Occipital lobe (tissue), 2 donors: ENCODE results near the gene TYW1. TPM values are rescaled to one million over a fixed set of nuclear protein-coding genes. Genes with fewer than 3 reads are reported as not detected.
"Not testable (repeated sequence)": the region's sequence is repeated elsewhere in the genome, so short reads cannot be mapped to it uniquely, and the experiment has no call there.

Source experiments
- DNase-seq: peaks from one replicate; lab custom pipeline; 2025; lab: John Stamatoyannopoulos, UW
- total RNA-seq: library from RNA; depleted of rRNA; stranded (reverse); fragments of >200 nt; gene quantifications from one replicate; pipeline ENCODE4 v1.2.3, GENCODE V29; 2014

The TYW1 gene
- total RNA-seq, 1 donor from 2014 or later: 13.9 TPM

DNA sequence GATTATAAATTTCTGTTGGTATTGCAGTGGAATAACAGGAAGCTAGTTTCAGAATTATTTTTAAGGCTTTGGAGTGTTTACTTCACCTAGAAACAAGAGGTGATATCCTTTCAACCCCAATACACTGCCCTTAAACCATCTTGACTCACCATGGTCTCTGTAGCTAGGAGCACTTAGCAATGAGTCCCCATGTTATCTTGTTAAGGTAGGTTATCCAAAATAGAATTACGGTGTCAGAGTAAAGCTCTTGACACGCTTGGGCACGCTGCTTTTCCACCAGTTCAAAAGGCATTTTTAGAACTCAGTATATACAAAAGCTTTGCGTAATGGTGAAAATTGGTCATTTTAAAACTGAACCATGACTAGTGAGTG lies 46.9 kb downstream of the TYW1 start:
- DNase-seq: not testable (repeated sequence)

DNA sequence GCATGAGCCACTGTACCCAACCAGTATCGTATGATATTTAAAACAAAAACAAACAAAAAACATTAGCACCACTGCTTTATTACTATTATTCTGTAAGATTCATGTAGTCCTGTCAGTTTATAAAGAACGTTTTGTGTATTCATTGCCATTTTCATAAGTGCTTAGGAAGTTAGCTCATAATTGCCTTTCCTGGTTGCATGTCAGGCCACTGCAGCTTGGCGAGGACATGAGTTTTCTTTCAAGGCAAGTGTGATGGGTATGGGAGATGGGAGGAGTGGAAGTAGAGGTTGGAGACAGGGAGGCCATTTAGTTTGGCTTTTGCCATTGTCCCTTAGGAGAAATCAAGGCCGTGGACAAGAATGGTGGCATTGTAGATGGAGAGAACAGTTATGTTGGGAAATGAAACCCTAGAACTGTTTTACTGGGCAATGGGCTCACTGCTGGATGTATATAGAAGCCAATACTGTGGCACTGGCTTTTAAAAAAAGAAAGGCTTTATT lies 48.9 kb downstream of the TYW1 start:
- no peak for DNase-seq

DNA sequence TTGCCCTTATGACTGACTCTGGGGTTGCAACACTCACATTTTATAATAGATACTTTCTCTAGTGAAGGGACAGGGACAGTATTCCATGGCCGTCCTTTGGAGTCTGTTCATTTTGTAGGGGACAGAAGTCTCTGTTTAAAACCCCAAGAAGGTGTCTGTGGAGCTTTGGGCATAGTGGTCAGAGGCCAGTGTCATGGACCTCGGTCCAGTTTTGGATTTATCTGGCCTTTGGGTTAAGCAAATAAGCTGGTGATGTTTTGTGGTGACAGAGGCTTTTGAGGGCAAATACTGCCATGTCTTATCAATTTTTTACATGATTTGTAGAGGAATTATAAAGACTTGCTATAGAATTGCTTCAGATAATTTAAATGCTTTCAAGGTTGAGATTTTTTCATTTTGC lies 50.2 kb downstream of the TYW1 start:
- DNase-seq: not testable (repeated sequence)

DNA sequence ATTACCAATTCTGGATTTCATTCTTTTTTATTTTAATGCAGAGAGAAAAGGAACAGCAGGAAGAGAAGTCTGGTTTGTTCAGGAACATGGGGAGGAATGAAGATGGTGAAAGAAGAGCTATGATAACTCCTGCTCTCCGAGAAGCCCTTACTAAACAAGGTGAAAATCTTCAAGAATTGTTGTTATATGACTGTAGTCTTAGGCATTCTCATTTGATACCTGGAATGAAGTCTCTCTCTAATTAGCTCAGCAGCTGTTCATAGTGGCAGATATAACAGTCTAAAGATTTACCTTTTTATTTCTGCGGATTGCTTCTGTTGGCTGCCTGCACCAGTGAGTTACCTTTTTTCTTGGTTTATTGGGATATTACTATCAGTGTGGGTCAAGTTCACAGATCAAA lies 53.3 kb downstream of the TYW1 start:
- DNase-seq: not testable (repeated sequence)

DNA sequence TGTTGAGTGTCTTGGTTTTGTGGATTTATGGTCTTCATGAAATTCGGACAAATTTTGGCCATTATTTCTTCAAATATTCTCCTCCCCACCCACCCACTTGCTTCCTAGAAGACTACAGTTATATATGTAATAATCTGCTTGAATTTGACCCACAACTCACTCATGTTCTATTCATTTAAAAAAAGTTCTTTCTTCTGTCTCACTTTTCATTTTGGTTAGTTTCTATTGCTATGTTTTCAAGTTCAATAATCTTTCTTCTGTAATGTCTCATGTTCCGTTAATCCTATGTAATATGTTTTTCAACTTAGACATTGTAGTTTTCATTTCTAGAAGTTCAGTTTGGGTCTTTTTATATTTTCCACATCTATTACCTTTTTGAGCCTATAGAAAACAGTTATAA lies 55.5 kb downstream of the TYW1 start:
- not testable (repeated sequence) for DNase-seq

DNA sequence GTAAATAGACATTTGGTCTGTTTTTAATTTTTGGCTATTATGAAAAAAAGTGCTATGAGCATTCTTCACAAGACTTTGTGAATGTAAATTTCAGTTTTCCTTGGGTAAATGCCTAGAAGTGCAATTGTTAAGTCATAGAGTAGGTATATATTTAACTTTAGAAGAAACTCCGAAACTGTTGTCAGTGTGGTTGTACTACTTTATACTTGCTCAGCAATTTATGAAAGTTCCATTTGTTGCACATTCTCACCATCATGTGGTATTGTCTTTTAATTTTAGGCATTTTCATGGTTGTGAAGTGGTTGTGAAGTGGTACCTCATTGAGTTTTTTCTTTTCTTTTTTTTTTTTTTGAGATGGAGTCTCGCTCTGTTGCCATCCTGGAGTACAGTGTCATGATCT lies 60.0 kb downstream of the TYW1 start:
- no peak for DNase-seq

DNA sequence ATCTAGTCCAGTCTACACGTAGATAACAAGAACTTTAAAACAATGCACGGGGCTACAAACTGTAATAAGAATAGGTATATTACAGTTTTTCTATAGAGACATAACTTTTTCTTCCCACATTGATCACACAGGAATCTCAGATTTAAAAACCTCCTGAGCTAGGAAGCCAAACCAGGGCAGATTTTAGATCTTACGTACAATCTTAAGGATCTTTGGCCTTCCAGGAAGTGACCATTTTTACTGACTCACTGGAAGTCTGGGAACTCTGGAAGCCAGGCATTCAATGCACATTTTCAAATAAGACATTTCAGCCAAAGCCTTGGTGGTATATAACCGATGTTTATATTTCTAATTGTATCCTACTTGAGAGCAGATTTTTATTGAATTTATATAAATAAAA lies 64.7 kb downstream of the TYW1 start:
- not testable (repeated sequence) for DNase-seq

DNA sequence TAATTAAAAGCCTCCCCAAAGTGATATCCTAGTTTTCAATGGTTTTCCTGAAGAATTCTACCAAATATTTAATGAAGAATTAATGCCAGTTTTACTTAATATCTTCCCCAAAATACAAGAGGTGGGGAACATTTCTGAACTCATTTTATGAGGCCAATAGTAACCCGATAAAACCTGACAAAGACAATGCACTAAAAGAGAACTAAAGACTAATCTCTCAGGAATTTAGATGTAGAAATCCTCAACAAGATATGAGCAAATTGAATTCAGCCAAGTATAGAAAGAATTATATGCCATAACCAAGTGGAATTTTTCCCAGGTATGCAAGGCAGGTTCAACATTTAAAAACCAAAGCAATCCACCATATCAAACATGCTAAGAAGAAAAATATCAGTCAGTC lies 66.2 kb downstream of the TYW1 start:
- DNase-seq: not testable (repeated sequence)

DNA sequence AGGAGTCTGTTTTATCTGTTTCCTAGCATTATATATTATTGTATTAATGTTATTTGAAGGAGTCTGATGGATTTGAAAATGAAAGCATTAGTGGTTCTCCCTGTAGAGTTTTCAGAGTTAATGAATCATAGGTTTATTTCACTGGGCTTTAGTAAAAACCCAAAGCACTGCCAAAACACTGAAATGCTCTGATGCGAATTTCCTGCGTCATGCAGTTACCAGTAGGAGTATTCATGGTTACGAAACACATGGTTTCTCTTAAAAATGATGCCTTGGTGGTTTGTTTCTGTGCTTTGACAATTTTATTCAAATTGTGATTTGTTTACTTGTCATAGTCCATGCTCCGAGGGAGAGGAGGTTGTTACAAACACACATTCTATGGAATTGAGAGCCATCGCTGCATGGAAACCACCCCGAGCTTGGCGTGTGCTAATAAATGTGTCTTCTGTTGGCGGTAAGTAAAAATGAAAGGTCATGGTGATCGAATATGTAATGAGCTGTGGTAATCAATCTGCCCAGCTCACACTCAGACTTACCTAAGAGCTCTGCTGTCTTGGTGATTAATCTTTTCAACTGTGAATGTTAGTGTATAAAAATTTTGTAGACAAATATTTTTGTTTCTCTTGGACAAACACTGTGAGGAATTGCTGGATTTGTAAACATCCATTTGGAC lies 70.5 kb downstream of the TYW1 start:
- DNase-seq: not testable (repeated sequence)

DNA sequence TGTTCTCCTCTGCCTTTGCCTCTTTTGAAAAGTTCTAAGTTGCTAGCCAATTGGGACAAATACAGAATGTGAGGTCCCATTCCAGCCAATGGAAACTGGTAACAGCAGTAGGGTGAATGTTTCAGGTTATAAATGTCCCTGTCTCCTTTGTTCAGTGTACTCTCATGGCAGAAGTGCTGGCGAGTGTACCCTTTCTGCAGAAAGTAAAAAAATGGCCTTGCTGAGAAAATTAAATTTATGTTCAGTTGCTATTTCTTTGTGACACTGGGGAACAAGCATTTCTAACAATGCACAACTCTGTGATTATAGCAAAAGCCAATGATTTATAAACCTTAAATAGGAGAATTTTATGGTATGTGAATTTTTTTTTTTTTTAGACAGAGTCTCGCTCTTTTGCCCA lies 79.5 kb downstream of the TYW1 start:
- DNase-seq: not testable (repeated sequence)

DNA sequence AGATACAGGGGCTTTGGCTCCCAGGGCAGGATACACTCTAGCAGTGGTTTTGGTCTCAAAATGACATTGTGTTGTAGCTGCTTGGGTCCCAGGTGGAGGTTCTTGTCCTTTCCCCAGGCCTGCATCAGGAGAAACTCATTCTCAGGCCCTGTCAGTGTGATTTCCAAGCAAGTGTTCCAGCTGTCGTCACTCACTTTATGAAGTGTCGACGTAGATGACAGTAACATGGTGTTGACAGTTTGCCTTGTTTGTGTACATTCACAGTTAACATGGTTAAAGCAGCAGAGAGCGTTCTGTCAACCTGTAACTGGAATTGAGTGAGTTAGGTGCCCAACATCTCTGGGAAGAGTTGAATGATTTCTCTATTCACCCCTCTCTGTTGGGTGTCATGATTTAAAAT lies 86.2 kb downstream of the TYW1 start:
- not testable (repeated sequence) for DNase-seq

DNA sequence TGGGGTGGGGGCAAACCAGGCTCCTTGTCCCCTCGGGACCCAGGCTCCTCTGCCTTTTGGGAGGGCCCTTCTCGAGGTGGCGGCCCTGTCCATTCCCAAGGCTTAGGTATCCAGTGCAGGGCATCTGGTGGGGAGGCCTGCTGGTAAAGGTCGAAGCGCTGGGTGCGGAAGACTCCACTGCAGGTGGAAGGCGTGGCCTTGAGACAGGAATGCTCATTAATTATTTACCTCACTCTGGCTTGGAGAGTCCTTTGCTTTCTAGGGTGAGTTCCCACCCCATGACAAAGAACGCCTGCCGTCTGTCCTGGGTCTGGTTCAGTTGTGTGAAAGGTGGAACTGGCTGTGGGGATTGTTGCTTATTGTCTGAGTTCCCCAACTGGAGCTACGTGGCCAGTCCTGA lies 92.6 kb downstream of the TYW1 start:
- not testable (repeated sequence) for DNase-seq

DNA sequence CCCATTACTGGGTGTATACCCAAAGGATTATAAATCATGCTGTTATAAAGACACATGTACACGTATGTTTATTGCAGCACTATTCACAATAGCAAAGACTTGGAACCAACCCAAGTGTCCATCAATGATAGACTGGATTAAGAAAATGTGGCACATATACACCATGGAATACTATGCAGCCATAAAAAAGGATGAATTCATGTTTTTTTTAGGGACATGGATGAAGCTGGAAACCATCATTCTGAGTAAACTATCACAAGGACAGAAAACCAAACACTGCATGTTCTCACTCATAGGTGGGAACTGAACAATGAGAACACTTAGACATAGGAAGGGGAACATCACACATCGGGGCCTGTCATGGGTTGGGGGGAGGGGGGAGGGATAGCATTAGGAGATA lies 94.4 kb downstream of the TYW1 start:
- DNase-seq: not testable (repeated sequence)

DNA sequence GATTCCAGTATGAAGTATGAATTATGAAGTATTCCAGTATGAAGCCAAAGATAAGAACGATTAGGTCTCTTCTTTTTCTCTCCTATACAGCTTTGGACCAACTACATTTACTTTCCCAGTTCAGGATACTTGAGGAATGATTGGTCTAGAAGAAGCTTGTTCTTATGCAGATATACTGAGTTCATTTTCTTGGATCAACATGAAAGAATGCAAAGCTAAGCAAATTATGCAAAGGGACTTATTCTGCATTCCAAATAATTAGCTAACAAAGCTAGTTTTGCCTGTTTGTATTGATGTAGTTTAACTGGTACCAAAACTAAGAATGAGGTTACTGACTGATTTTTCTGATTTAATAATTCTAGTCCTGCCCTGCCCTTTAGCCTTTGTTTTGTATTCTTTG lies 101.4 kb downstream of the TYW1 start:
- DNase-seq: not testable (repeated sequence)

DNA sequence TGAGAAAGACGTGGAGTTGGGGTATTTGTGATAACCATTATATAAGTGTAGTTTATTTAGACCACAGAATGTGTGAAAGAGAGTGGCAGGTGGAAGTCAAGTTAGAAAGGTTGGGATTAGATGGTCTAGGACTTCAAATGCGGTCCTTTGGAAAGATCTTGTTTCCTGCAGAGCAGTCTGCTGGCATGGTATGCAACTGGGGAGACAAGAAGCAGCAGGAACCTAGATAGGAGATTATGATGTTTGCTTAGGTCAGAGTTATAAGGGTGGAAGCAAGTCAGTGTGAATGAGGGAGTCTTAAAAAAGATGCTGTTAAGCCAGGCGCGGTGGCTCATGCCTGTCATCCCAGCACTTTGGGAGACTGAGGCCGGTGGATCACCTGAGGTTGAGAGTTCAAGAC lies 102.8 kb downstream of the TYW1 start:
- DNase-seq: not testable (repeated sequence)

DNA sequence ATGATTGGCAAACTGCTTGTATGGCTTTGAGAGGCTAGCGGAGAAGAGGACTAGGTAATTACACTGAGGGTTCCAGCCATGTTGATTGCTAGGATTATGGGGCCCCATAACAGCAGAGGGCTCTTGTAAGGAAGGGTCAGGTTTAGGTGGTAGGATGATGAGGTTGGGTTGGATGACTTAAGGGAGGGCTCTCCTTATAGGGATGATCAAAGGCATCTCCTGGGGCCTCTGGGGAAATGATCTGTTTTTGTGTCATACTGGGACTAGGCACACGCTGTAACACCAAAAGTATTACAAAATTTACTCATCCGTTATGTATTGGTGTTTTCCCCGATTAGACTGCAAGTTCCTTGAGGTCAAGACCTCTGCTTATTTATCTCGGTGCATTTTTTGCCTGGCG lies 103.4 kb downstream of the TYW1 start:
- not testable (repeated sequence) for DNase-seq

DNA sequence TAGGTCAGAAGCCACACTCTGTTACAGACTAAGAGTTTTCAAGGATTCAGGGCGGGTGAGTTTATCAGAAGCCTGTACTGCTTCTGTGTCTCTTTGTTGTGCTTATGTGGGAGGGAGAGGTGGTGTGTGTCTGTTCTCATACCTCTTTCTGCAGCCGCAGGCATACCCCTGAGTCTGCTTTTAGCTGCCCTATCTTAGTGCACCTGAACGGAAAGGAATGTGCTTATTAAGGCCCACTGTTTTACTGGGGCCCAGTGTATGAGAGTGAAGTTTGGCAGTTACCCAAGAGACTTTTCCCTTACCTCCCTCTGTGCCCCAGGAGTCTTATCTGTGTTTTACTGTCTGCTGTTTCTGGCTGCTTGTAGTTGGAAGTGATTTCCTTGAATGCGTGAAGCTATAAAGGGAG lies 104.3 kb downstream of the TYW1 start:
- DNase-seq: no peak

DNA sequence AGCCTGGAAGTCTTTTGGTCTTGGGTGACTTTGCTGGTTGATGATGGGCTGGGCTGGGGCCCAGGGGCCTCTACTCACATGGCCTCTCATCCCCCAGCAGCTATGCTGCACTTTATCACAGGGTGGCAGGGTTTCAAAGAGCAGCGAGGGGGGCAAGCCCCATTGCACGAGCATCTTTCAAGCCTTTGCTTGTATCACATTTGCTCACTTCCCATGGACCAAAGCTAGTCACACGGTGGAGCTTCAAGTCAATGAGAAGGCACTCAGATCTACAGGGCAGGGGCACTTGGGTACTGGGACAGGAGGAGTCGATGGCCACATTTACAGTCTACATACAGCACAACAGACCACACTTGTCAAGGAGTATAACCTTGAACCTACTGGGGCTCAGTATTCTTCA lies 108.3 kb downstream of the TYW1 start:
- not testable (repeated sequence) for DNase-seq

DNA sequence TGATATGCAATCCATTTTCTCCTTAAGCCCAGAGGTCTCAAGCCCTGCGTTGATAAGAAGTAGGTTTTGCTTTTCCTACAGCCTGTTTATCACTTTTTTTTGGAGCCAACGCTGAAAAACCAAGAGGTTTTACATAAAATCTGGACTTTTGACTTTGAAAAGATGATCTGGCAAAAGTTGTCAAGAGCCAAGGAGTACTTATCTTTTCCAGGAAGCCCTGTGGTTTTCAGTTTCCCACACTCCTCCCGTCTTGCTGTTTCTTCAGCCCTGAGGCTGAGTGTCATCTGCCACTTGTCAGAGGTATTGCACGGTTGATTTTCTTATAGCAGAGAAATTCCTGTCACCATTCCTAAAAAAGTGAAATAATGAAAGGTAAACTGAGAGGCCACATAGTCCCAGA lies 108.7 kb downstream of the TYW1 start:
- DNase-seq: no peak

DNA sequence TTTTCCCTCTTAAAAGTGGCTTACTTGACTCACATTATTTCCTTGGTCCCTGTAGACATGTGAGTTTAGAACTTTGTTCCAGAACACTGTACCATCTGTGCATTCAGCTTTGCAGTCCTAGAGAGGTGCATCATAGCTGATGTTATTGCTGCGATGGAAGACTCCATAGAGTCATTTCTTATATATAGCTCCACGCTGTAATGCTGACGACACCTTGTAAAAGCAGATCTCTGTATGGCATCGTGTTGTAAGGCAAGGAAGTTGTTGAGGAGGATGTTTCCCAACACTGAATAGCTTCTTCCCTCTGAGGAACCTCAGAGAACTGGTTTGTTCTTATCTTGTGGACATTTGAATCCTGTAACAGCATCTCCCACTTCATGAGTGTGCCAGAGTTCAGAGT lies 109.6 kb downstream of the TYW1 start:
- DNase-seq: not testable (repeated sequence)

DNA sequence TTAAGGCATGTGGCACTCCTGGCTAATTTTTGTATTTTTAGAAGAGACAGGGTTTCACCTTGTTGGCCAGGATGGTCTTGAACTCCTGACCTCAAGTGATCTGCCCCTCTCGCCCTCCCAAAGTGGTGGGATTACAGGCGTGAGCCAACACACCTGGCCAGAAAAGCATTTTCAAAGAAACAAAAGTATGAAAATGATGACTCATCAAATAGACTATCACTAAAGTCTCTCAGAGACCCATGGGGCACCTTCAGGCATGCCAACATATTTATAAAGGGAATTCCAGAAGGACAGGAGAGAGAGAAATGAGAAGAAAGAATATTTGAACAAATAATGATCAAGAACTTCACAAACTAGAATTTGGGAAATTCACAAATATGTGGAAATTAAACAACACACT lies 114.7 kb downstream of the TYW1 start:
- DNase-seq: not testable (repeated sequence)

DNA sequence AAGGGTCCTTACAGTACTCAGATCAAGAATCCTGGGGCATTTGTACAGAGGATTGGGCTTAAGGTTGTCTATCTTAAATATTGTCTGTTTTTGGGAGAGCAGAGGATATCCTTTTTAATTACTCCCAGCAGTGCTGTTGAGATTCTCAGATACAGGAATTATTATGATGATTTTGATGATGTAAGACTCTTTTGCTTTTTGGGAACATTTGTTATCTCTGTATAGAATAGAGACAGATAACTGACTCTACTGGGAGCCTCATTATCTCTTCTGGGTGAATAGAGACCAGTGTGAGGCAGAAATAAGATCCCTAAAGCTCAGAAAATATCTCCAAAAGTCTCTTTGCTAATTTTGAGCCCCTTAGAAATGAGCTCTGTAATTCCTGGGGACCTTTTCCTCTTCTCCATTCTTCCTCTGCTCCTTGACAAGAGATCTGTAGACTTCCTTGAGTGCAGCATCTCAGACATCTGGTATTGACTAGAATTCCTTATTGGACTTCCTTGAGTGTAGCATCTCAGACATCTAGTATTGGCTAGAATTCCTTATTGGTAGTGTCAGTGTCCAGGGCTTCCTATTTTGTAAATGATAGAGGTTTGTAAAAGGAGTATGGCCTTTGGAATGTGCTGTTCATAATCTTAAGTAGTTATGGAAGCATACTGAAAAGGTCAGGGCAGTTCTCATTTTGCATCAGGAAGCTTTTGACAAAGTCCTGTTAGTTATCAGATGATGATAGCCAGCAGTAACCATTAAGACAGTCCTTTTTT lies 118.0 kb downstream of the TYW1 start:
- not testable (repeated sequence) for DNase-seq

DNA sequence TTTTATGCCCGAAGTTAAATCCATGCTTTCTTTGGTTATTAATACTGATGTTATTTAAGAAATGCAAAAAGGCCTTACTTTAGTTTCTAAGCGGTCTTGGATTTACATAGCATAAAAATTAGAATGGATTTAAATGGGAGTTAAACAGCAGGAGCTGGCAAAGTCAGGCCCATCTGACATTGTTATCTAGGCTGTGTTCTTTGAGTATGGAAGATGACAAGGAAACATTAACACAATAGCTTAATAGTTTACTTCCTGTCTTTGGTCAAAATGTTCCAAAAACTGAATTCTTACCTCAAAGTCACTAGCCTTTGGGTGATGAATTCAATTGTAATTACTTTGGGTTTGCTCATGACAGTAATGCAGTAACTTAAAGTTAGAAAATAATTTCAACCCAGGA lies 123.9 kb downstream of the TYW1 start:
- DNase-seq: not testable (repeated sequence)
